GM12878 (cell line): Measurements from ENCODE around the gene C10orf105. TPM values are rescaled to one million over a fixed set of nuclear protein-coding genes. Genes with fewer than 3 reads are reported as not detected.

Experiments
- ATAC-seq: fragments of 200-7000 bp; cut with Tn5 transposase; 3 replicates; pipeline ENCODE4 v1.9.1; 2020; ENCODE audit warnings: mild to moderate bottlenecking, moderate library complexity
- BruUV-seq: library from RNA; stranded (reverse); fragments of 400-500 nt; replicated peaks from 2 replicates; lab custom pipeline; 2021; lab: Mats Ljungman, UMichigan
- CTCF ChIA-PET: fragments of 300-600 bp; sonication (Branson Sonifier 250); formaldehyde crosslinking; extraction: SDS; loops from one replicate; lab custom pipeline; 2021; ENCODE audit warnings: inconsistent platforms; lab: Yijun Ruan, JAX
- POLR2A ChIA-PET: fragments of 350-600 bp; formaldehyde crosslinking; extraction: SDS; loops from one replicate; lab custom pipeline; 2021; ENCODE audit warnings: inconsistent platforms; lab: Charles Lee
- RAD21 ChIA-PET: fragments of 300-600 bp; sonication (Branson Sonifier 250); formaldehyde crosslinking; loops from one replicate; lab custom pipeline; 2023; ENCODE audit warnings: antibody characterized with exemption; ENCODE audit not compliant: unreplicated experiment; lab: Charles Lee
- SMC1A ChIA-PET: fragments of 300-600 bp; sonication (Branson Sonifier 250); formaldehyde crosslinking; loops from one replicate; lab custom pipeline; 2023; ENCODE audit not compliant: unreplicated experiment, uncharacterized antibody; lab: Charles Lee
- DNase-seq: peaks from one replicate; pipeline ENCODE4 v3.0.0-alpha.2; 2011; ENCODE audit warnings: low read depth, low spot score
- FAIRE-seq: peaks from 3 replicates; lab custom pipeline; 2011; peaks lifted over from hg19 to GRCh38; lab: Jason Lieb, UNC
- H2AFZ ChIP-seq: 2 replicates; pipeline ENCODE4 v1.6.0; 2011; ENCODE audit warnings: low read depth, low read length, control low read depth; ENCODE audit not compliant: control insufficient read depth
- H3K27ac ChIP-seq: 2 replicates; pipeline ENCODE4 v1.5.1; 2011; ENCODE audit warnings: control low read depth; ENCODE audit not compliant: control insufficient read depth, insufficient read depth
- H3K27me3 ChIP-seq, 2 experiments: replicated peaks in 1 of 2; 2 replicates each; pipeline versions ENCODE4 v1.6.0 to v1.6.1; 2011; ENCODE audit warnings: low read length in 1 of 2; ENCODE audit not compliant: control insufficient read depth in 2 of 2, insufficient read depth in 2 of 2
- H3K36me3 ChIP-seq, 2 experiments: 2 replicates each; pipeline ENCODE4 v1.5.1; 2011; ENCODE audit warnings: low read length in 1 of 2; ENCODE audit not compliant: control insufficient read depth in 2 of 2, insufficient read depth in 2 of 2
- H3K4me1 ChIP-seq: 2 replicates; pipeline ENCODE4 v1.6.1; 2011; ENCODE audit warnings: mild to moderate bottlenecking, low read length, moderate library complexity, mixed read lengths; ENCODE audit not compliant: control insufficient read depth, insufficient read depth
- H3K4me2 ChIP-seq: 2 replicates; pipeline ENCODE4 v1.6.0; 2011; ENCODE audit warnings: control low read depth; ENCODE audit not compliant: control insufficient read depth, insufficient read depth
- H3K4me3 ChIP-seq: fragments of 200-600 bp; sonication (generic); 2 replicates; pipeline ENCODE4 v1.5.1; 2016
- H3K79me2 ChIP-seq: 2 replicates; pipeline ENCODE4 v1.6.0; 2011; ENCODE audit warnings: low read length; ENCODE audit not compliant: control insufficient read depth, insufficient read depth
- H3K9ac ChIP-seq: 2 replicates; pipeline ENCODE4 v1.8.0; 2011; ENCODE audit warnings: low read length, control low read depth, mixed read lengths; ENCODE audit not compliant: control insufficient read depth, insufficient read depth
- H3K9me3 ChIP-seq: replicated peaks from 3 replicates; pipeline ENCODE4 v1.5.1; 2011; ENCODE audit warnings: mild to moderate bottlenecking, low read length; ENCODE audit not compliant: control insufficient read depth, insufficient read depth
- H4K20me1 ChIP-seq: 2 replicates; pipeline ENCODE4 v1.6.0; 2011; ENCODE audit not compliant: control insufficient read depth, insufficient read depth
- SIN3A ChIP-seq: IDR thresholded peaks from 2 replicates; pipeline ENCODE4 v1.6.1; 2012; ENCODE audit warnings: low read depth, low read length, improper control_type of control experiment
- ZBTB11 ChIP-seq: fragments of 450-650 bp; formaldehyde crosslinking; IDR thresholded peaks from 2 replicates; pipeline ENCODE4 v1.5.0; 2022; ENCODE audit warnings: mild to moderate bottlenecking, missing genetic modification characterization
- WGBS: methylation state at CpG from one replicate; pipeline ENCODE4 v1.1.6; 2016; ENCODE audit warnings: low lambda C conversion rate; ENCODE audit not compliant: insufficient replicate concordance, insufficient coverage; ENCODE audit errors: missing lambda C conversion rate; 5-methylcytosine and 5-hydroxymethylcytosine counted together
- in situ Hi-C: fragments of 300-500 bp; cut with MboI; formaldehyde crosslinking; loops from 9 replicates; pipeline ENCODE4 v1.14.3; 2018; ENCODE audit warnings: mixed read lengths
- intact Hi-C: fragments of 100-400 bp; cut with micrococcal nuclease; formaldehyde crosslinking; loops from one replicate; pipeline ENCODE4 v1.14.2; 2022; ENCODE audit not compliant: unreplicated experiment
- polyA plus RNA-seq, 11 experiments: library from polyadenylated mRNA; depleted of rRNA in 4 of 11; unstranded in 6 of 11; stranded (reverse) in 5 of 11; fragments of >200 nt; fragmentation: Nextera tagmentation in 4 of 11; fragmentation: Illumina TruSeq in 1 of 11; extraction: Ambion mirVana in 4 of 11; extraction: Trizol in 1 of 11; gene quantifications; 1 replicate in 1 of 11; 2 replicates in 10 of 11; pipeline versions ENCODE4 v1.2.1 to v1.2.3, GENCODE V29; 2011 to 2016; ENCODE audit warnings: inconsistent platforms in 2 of 11, missing spikeins in 2 of 11, low read depth in 1 of 11
- total RNA-seq, 4 experiments: library from RNA; depleted of rRNA in 3 of 4; stranded (reverse); fragments of >200 nt in 3 of 4; fragmentation: Illumina TruSeq in 1 of 4; extraction: Trizol in 1 of 4; gene quantifications; 2 replicates each; pipeline versions ENCODE4 v1.2.1 to v1.2.3, GENCODE V29; 2013 to 2021

The C10orf105 gene
- total and polyA plus RNA-seq, 10 of the 15 experiments (the other 5 are each of a cell fraction or from before 2014, with no cell fraction given) = 0.04 to 0.06 (median 0.05) TPM; not detected in 7

- no peaks in the 10 kb centered on the region; a peak in 1 of 4 replicates for H3K36me3 ChIP-seq
- no peak overlapping the region for H3K27ac ChIP-seq
- in situ Hi-C loops = no loop called here
- no peaks in the 10 kb centered on the region for H3K9me3 ChIP-seq
- H3K4me1 ChIP-seq = peaks cover 17% of the 10 kb centered on the region
- H2AFZ ChIP-seq = no peak overlapping the region
- BruUV-seq = no TSS peak
- H3K79me2 ChIP-seq = peaks cover 5% of the 10 kb centered on the region
- TF ChIP-seq SIN3A (no peak), ZBTB11 (no peak)
- H4K20me1 ChIP-seq = no peaks in the 10 kb centered on the region
- H3K4me3 ChIP-seq = no peak overlapping the region
- no peak overlapping the region for H3K9ac ChIP-seq
- no peaks in the 10 kb centered on the region for H3K27me3 ChIP-seq
- no peak overlapping the region for H3K4me2 ChIP-seq
- ChIA-PET CTCF (interaction anchor here (0.6 to 3.1 kb wide), 3 partner anchors 10 to 133 kb away, joined by 3 to 10 read pairs (median 5); partner anchors contain the start of gene VSIR), SMC1A (interaction anchor here (1.0 to 2.4 kb wide), 4 partner anchors 10 to 133 kb away, joined by 3 to 7 read pairs (median 4); partner anchors contain the start of gene VSIR), POLR2A (no interaction called here), RAD21 (interaction anchor here (0.6 to 1.8 kb wide), 3 partner anchors 15 to 445 kb away, joined by 3 to 6 read pairs (median 6); partner anchors contain the start of gene SLC29A3)
- FAIRE-seq (no peak), ATAC-seq (no peak), DNase-seq (no peak)
- 88% methylated on average over 11 of the region's 11 CpGs for WGBS
- intact Hi-C loops = no loop called here
Observed at GRCh38 chr10:71763352-71764127, 44.0 kb upstream of the C10orf105 start.
